Aorta (tissue), 5 donors: ENCODE measurements around the gene PRELID2. TPM values are rescaled to one million over a fixed set of nuclear protein-coding genes. Genes with fewer than 3 reads are reported as not detected.
"Not testable (repeated sequence)": the region's sequence is repeated elsewhere in the genome, so short reads cannot be mapped to it uniquely, and the experiment has no call there.

Source experiments
- ATAC-seq: fragments of 200-7000 bp; cut with Tn5 transposase; one replicate; pipeline ENCODE4 v1.9.1; 2022; ENCODE audit warnings: moderate library complexity; ENCODE audit not compliant: low FRiP score
- DNase-seq, 2 donors: peaks; one replicate each; pipeline ENCODE4 v3.0.0-alpha.2; 2020
- H3K27ac ChIP-seq, 2 donors: one replicate each; pipeline ENCODE4 v1.5.1; 2013; ENCODE audit warnings: low read length in 2 of 2, mild to moderate bottlenecking in 2 of 2, moderate library complexity in 2 of 2, control low read depth in 1 of 2, inconsistent platforms in 1 of 2, low read depth in 1 of 2
- H3K27me3 ChIP-seq, 2 donors: one replicate each; pipeline ENCODE4 v1.6.1; 2013; ENCODE audit warnings: control low read depth in 1 of 2, low read length in 1 of 2, mild to moderate bottlenecking in 1 of 2, moderate library complexity in 1 of 2; ENCODE audit not compliant: insufficient read depth in 2 of 2, control insufficient read depth in 1 of 2
- H3K36me3 ChIP-seq, 2 donors: one replicate each; pipeline ENCODE4 v1.6.1; 2013; ENCODE audit warnings: control low read depth in 1 of 2, low read length in 1 of 2, mild to moderate bottlenecking in 1 of 2; ENCODE audit not compliant: insufficient read depth in 2 of 2, control insufficient read depth in 1 of 2
- H3K4me1 ChIP-seq, 2 donors: one replicate each; pipeline ENCODE4 v1.6.1; 2013; ENCODE audit warnings: low read length in 2 of 2, control low read depth in 1 of 2, mild to moderate bottlenecking in 1 of 2, moderate library complexity in 1 of 2; ENCODE audit not compliant: insufficient read depth in 2 of 2, control insufficient read depth in 1 of 2
- H3K4me3 ChIP-seq, 2 donors: one replicate each; pipeline ENCODE4 v1.5.1; 2013; ENCODE audit warnings: low read length in 2 of 2, control low read depth in 1 of 2, mild to moderate bottlenecking in 1 of 2
- H3K9me3 ChIP-seq: one replicate; pipeline ENCODE4 v1.6.1; 2013; ENCODE audit warnings: mild to moderate bottlenecking, low read length; ENCODE audit not compliant: control insufficient read depth
- WGBS, 2 donors: extraction: QIAGEN DNeasy Blood & Tissue Kit; methylation state at CpG; one replicate each; pipeline ENCODE4 v1.1.7; 2013; 5-methylcytosine and 5-hydroxymethylcytosine counted together
- intact Hi-C, 2 donors: fragments of 100-400 bp; cut with DNase I; formaldehyde crosslinking; loops; one replicate each; pipeline versions ENCODE4 v1.14.2 to v1.15.0; 2022
- polyA plus RNA-seq, 2 donors: library from polyadenylated mRNA; stranded (reverse); fragments of 200-250 nt; gene quantifications; one replicate each; pipeline ENCODE4 v1.2.3, GENCODE V29; 2013
- total RNA-seq, 2 donors: library from RNA; stranded (reverse); fragmentation: NEBNext Ultra II Directional; extraction: Animal tissue kit (Norgen Biotek cat#: 25700); gene quantifications; one replicate each; pipeline ENCODE4 v1.2.1, GENCODE V29; 2021
- donor health status: healthy with polysubstance abuse.
- donor health status: Bipolar disorder and iron deficiency.
- donor health status: DM: no; HTN: no; CAD: no.
- donor health status: DM: no; HTN: no; CAD: no.
- donor health status: DM: yes; HTN: yes; CAD: no.

PRELID2 gene
- total and polyA plus RNA-seq, 4 donors: 4.3 to 28.7 (median 15.8) TPM

DNA sequence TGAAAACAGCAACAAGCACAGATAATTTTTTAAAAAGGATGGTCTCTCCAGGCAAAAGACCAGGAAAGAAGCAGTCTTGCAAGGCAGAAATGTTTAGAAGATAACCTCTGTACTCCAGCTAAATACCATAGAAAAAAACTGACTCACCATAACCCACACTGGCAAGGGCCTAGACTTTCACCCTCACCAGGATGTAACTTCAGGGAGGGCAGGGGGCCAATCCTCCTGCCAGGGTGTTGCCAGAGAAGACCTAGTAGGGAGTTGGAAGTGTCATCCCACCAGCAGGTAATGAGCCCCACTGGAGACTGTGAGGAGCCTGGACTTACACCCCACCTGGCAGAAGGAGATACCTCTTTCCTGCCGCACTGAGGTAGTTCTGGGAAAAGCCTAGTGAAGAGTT is 97.6 kb downstream of the PRELID2 start:
- no peaks in the 10 kb centered on the region for H3K9me3 ChIP-seq
- intact Hi-C loops: loop anchor here in 1 of 2 donors (10.0 kb wide), 1 partner anchor 363 kb away; no protein-coding TSS in a partner anchor
- DNase-seq: no peak
- H3K36me3 ChIP-seq: peaks cover 0 to 1% of the 10 kb centered on the region in 2 donors
- ATAC-seq: no peak
- no peak overlapping the region for H3K27ac ChIP-seq
- H3K4me3 ChIP-seq: no peak overlapping the region
- H3K27me3 ChIP-seq: no peaks in the 10 kb centered on the region
- H3K4me1 ChIP-seq: no peaks in the 10 kb centered on the region
- WGBS, 2 donors: 96 to 100% methylated on average over 1 of the region's 1 CpG

DNA sequence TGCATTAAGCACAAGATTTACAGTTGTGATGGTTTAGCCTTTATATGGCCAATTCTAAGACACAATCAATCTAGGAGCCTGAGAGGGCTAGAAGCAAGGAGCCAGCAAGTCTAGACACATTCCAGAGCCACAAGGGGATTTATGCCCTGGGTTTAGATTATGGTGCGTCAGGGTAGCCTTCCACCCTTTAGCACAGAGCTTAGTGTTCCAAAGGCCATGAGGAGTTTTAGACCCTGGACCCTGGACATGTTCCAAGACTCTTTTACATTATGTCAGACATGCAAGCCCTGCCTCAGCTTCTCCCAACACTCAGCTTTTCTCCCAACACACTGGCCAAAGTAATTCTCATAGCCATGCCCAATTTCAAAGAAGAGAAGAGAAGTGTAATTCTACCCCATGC is 105.2 kb downstream of the PRELID2 start:
- H3K27me3 ChIP-seq, H3K4me3 ChIP-seq: not testable (repeated sequence)

DNA sequence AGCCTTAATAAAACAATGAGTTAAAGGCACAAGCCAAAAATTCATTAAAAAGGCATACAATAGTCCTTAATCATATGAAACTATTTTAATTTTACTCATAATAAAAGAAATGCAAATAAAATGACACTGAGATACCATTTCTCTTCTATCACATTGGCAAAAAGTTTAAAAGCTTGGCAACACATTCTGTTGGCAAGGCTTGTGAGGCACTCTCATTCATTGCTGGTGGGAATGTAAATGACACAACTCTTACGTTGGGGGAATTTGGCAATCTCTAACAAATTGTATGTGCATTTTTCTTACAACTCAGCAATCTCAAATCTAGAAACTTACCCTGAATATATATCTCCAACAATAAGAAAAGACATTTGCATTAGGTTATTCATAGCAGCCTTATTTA is 111.6 kb downstream of the PRELID2 start:
- DNase-seq (no peak), ATAC-seq (no peak)
- H3K4me1 ChIP-seq: no peaks in the 10 kb centered on the region
- no peak overlapping the region for H3K4me3 ChIP-seq
- H3K9me3 ChIP-seq: peaks cover 2% of the 10 kb centered on the region
- WGBS, 2 donors: 21 to 24% methylated on average over 1 of the region's 1 CpG
- H3K27me3 ChIP-seq: no peaks in the 10 kb centered on the region
- H3K27ac ChIP-seq: no peak overlapping the region
- intact Hi-C loops: no loop called here
- H3K36me3 ChIP-seq: no peaks in the 10 kb centered on the region

More for the DNA sequence above, 105.2 kb downstream of the PRELID2 start:
- intact Hi-C loops: loop anchor here in 1 of 2 donors (10.0 kb wide), 1 partner anchor 355 kb away; no protein-coding TSS in a partner anchor
- not testable (repeated sequence) for H3K27ac ChIP-seq, H3K36me3 ChIP-seq, H3K9me3 ChIP-seq, DNase-seq, H3K4me1 ChIP-seq, ATAC-seq
- WGBS, 2 donors: 95 to 100% methylated on average over 1 of the region's 1 CpG

DNA sequence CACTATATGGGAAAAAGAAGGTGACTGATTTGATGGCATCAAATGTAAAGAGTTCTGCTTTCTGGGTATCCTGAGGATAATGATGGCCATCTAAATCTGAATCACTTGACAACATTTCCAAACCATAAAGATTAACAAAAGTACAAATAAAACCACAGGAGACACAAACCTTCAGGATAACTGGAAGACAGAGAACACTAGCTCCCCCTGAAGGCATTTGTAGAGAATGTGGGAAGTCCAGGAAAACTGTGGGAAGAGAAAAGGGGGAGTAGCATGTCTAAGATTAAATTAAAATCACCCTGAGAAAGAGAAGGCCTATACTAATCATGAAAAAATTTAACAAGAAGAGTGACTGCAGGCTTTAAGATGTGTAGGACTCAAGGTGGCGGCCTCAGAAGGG is 116.2 kb downstream of the PRELID2 start:
- H3K36me3 ChIP-seq: no peaks in the 10 kb centered on the region
- H3K4me3 ChIP-seq: no peak overlapping the region
- H3K27ac ChIP-seq: no peak overlapping the region
- H3K9me3 ChIP-seq: no peaks in the 10 kb centered on the region
- H3K27me3 ChIP-seq: no peaks in the 10 kb centered on the region
- intact Hi-C loops: no loop called here
- ATAC-seq: no peak
- DNase-seq: no peak
- WGBS, 2 donors: 92 to 96% methylated on average over 1 of the region's 1 CpG
- H3K4me1 ChIP-seq: peaks cover 0 to 2% of the 10 kb centered on the region in 2 donors

DNA sequence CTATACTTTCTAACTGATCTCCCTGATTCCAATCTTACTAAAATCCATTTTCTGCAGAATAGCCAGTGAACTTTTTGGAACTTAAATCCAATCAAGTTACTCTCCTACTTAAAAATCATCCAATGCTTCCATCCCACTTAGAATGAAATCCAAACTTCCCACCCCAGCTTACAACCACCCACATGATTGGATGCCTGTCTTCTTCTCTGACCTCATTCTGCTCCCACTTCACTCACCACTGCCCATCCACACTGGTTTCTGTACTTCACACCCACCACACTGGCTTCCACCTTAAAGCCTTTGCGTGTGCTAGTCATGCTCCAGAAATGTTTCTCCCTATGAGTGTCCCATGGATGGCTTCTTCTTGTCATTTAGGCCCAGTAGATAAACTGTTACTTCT is 119.7 kb downstream of the PRELID2 start:
- no peak for ATAC-seq
- Histone ChIP-seq H3K4me1 (peaks cover 0 to 2% of the 10 kb centered on the region in 2 donors), H3K27ac (no peak overlapping the region), H3K9me3 (no peaks in the 10 kb centered on the region), H3K27me3 (no peaks in the 10 kb centered on the region), H3K36me3 (no peaks in the 10 kb centered on the region), H3K4me3 (no peak overlapping the region)
- no peak for DNase-seq
- 96 to 100% methylated on average over 1 of the region's 1 CpG for WGBS, 2 donors
- intact Hi-C loops: no loop called here

DNA sequence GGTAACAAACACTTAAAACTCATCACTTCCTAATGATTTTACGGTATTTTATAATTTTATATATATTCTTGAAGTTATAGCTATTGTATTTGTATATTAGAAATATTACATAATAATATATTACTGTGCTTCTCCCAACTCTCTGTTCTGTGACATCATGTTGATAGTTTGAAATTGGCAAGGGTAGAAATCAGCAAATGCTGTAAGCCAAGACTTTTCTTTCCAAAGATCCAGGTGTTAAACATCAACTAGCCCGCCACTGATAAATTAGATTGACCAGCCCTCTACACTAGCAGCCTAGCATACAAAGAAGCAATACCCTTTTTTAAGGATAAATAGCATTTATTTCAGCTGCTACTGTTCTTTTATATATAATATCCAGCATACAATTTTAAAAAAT is 122.9 kb downstream of the PRELID2 start:
- intact Hi-C loops: no loop called here
- Histone ChIP-seq H3K9me3 (no peaks in the 10 kb centered on the region), H3K36me3 (no peaks in the 10 kb centered on the region), H3K27me3 (no peaks in the 10 kb centered on the region), H3K4me3 (no peak overlapping the region), H3K27ac (no peak overlapping the region), H3K4me1 (peaks cover 0 to 2% of the 10 kb centered on the region in 2 donors)
- WGBS, 2 donors: 95% methylated on average over 2 of the region's 2 CpGs
- no peak for DNase-seq
- no peak for ATAC-seq

DNA sequence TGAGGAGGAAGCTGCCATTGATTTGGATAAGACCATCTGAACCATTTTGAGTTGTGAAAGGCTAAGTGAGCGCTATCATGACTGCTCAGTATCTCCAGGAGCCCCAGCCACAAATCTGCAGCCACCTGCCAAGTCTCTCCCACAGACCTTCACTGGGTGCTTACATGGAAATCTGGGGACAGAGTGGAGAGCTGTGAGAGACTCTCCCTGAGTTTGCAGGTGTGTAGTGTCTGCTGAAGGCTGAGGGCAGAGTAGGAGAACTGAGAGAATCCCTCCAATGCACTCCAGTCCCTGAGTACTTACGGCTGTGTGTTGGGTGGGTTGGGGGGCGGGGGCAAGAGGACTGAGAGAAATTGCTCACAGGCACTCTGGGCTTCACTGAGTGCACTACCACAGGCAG is 123.7 kb downstream of the PRELID2 start:
- intact Hi-C loops: no loop called here
- Histone ChIP-seq H3K27ac (no peak overlapping the region), H3K27me3 (no peaks in the 10 kb centered on the region), H3K4me1 (peaks cover 0 to 2% of the 10 kb centered on the region in 2 donors), H3K36me3 (no peaks in the 10 kb centered on the region), H3K4me3 (no peak overlapping the region), H3K9me3 (no peaks in the 10 kb centered on the region)
- 88 to 95% methylated on average over 3 of the region's 3 CpGs for WGBS, 2 donors
- no peak for DNase-seq
- ATAC-seq: no peak

Other genes with a start within 250 kb of the PRELID2 start
- not detected for gene GRXCR2, start 37.7 kb upstream of the PRELID2 start, total RNA-seq
- not detected for gene GRXCR2, start 37.7 kb upstream of the PRELID2 start, polyA plus RNA-seq
- 1 to 10 TPM; 3.1 to 4.5 TPM for gene SH3RF2, start 101.2 kb upstream of the PRELID2 start, total RNA-seq
- 10 to 100 TPM in 1 of 2 donors, 1 to 10 TPM in 1; 3.6 to 12.9 TPM for gene SH3RF2, start 101.2 kb upstream of the PRELID2 start, polyA plus RNA-seq